Measurements from ENCODE around the gene MYLK. TPM values are rescaled to one million over a fixed set of nuclear protein-coding genes. Genes with fewer than 3 reads are reported as not detected.

MYLK gene
- total RNA-seq, 1 donor from 2014 or later: 26.6 TPM

- H3K9me3 ChIP-seq (ENCODE audit: control insufficient read depth in 3 of 3, low read length in 3 of 3): no peaks in the 10 kb centered on the region
- H3K9ac ChIP-seq (ENCODE audit: low read depth in 1 of 3, low read length in 3 of 3): no peak overlapping the region
- peaks cover 4 to 5% (median 4%) of the 10 kb centered on the region in 3 donors for H3K4me1 ChIP-seq (ENCODE audit: control insufficient read depth in 3 of 3, insufficient read depth in 3 of 3, low read length in 3 of 3)
- no peaks in the 10 kb centered on the region for H3K27me3 ChIP-seq (ENCODE audit: control insufficient read depth in 3 of 3, insufficient read depth in 3 of 3, low read length in 3 of 3)
- no peaks in the 10 kb centered on the region for H3K36me3 ChIP-seq (ENCODE audit: control insufficient read depth in 3 of 3, insufficient read depth in 3 of 3, low read length in 3 of 3)
- H3K27ac ChIP-seq (ENCODE audit: low read depth, low read length): no peak overlapping the region
- H3K4me3 ChIP-seq (ENCODE audit: low read length in 3 of 3): no peak overlapping the region
Measured at GRCh38 chr3:123773681-123774431, 110.3 kb downstream of the MYLK start.

GRCh38 chr3:123769356-123769743 lies 114.8 kb downstream of the MYLK start:
- Histone ChIP-seq H3K27me3 (ENCODE audit: control insufficient read depth in 3 of 3, insufficient read depth in 3 of 3, low read length in 3 of 3) (no peaks in the 10 kb centered on the region), H3K27ac (ENCODE audit: low read depth, low read length) (no peak overlapping the region), H3K9ac (ENCODE audit: low read depth in 1 of 3, low read length in 3 of 3) (no peak overlapping the region), H3K4me1 (ENCODE audit: control insufficient read depth in 3 of 3, insufficient read depth in 3 of 3, low read length in 3 of 3) (no peaks in the 10 kb centered on the region), H3K36me3 (ENCODE audit: control insufficient read depth in 3 of 3, insufficient read depth in 3 of 3, low read length in 3 of 3) (no peaks in the 10 kb centered on the region), H3K9me3 (ENCODE audit: control insufficient read depth in 3 of 3, low read length in 3 of 3) (no peaks in the 10 kb centered on the region), H3K4me3 (ENCODE audit: low read length in 3 of 3) (no peak overlapping the region)

DNA sequence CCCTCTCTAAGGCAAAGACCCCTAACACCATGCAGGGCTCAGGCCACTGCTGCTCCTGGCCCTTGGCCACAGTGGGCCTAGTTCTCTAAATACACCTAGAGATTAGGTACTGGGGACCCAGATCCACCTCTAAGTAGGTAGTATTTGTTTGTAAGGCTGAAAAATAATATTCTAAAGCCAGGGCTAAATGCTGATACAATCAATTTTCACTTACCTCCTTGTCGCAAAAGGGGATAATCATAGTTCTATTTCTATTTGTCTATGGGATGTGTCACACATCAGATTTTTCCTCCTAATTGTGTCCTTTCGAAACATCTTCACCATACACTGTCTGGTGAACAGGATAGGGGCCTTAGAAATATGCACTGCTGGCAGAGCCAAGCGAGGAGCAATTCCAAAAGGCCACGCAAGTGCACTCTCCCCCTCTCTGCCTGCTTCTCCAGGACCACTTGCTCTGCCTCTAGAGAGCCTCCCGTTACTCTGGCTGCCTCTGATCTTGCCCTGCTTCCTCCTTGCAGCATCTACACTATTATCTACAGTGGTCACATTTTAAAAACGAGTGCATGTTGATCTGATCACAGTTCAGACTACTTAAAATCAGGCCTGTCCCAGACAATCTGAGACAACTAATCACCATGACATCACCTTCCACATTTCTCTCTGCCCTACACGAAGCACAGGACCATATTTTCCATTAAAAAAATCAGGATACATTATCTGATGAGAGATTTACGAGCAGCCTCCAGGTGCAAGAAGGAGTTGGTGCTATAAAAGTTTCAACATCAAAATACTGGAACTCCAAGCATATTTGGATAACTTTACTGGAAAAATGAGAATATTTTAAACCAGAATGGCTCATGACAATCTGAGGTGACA lies 115.4 kb downstream of the MYLK start:
- H3K9ac ChIP-seq (ENCODE audit: low read depth in 1 of 3, low read length in 3 of 3): no peak overlapping the region
- H3K27ac ChIP-seq (ENCODE audit: low read depth, low read length): no peak overlapping the region
- H3K27me3 ChIP-seq (ENCODE audit: control insufficient read depth in 3 of 3, insufficient read depth in 3 of 3, low read length in 3 of 3): no peaks in the 10 kb centered on the region
- no peaks in the 10 kb centered on the region for H3K9me3 ChIP-seq (ENCODE audit: control insufficient read depth in 3 of 3, low read length in 3 of 3)
- no peaks in the 10 kb centered on the region for H3K4me1 ChIP-seq (ENCODE audit: control insufficient read depth in 3 of 3, insufficient read depth in 3 of 3, low read length in 3 of 3)
- no peak overlapping the region for H3K4me3 ChIP-seq (ENCODE audit: low read length in 3 of 3)
- H3K36me3 ChIP-seq (ENCODE audit: control insufficient read depth in 3 of 3, insufficient read depth in 3 of 3, low read length in 3 of 3): no peaks in the 10 kb centered on the region

- H3K9me3 ChIP-seq (ENCODE audit: control insufficient read depth in 3 of 3, low read length in 3 of 3): no peaks in the 10 kb centered on the region
- H3K27ac ChIP-seq (ENCODE audit: low read depth, low read length): no peak overlapping the region
- no peak overlapping the region for H3K4me3 ChIP-seq (ENCODE audit: low read length in 3 of 3)
- no peaks in the 10 kb centered on the region for H3K4me1 ChIP-seq (ENCODE audit: control insufficient read depth in 3 of 3, insufficient read depth in 3 of 3, low read length in 3 of 3)
- no peaks in the 10 kb centered on the region for H3K36me3 ChIP-seq (ENCODE audit: control insufficient read depth in 3 of 3, insufficient read depth in 3 of 3, low read length in 3 of 3)
- no peak overlapping the region for H3K9ac ChIP-seq (ENCODE audit: low read depth in 1 of 3, low read length in 3 of 3)
- no peaks in the 10 kb centered on the region for H3K27me3 ChIP-seq (ENCODE audit: control insufficient read depth in 3 of 3, insufficient read depth in 3 of 3, low read length in 3 of 3)
Measured at GRCh38 chr3:123767564-123768292, 116.4 kb downstream of the MYLK start.

DNA sequence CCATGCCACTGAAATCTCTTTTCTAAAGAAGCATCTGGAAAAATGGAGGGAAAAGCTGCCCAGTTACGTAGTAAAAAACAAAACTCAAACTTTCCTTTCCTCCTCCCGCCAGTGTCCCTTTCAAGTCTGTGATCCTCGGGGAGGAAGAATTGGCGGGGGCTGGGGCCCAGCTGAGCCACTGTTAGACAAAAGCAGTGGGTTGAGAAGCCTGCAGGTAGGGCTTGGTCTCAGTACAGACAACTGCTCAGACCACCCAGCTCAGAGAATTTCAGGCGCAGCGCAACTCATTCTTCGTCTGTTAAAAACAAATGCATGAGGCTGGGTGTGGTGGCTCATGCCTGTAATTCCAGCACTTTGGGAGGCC lies 117.1 kb downstream of the MYLK start:
- H3K9me3 ChIP-seq (ENCODE audit: control insufficient read depth in 3 of 3, low read length in 3 of 3): no peaks in the 10 kb centered on the region
- no peak overlapping the region for H3K4me3 ChIP-seq (ENCODE audit: low read length in 3 of 3)
- no peak overlapping the region for H3K9ac ChIP-seq (ENCODE audit: low read depth in 1 of 3, low read length in 3 of 3)
- no peaks in the 10 kb centered on the region for H3K36me3 ChIP-seq (ENCODE audit: control insufficient read depth in 3 of 3, insufficient read depth in 3 of 3, low read length in 3 of 3)
- H3K27ac ChIP-seq (ENCODE audit: low read depth, low read length): no peak overlapping the region
- H3K27me3 ChIP-seq (ENCODE audit: control insufficient read depth in 3 of 3, insufficient read depth in 3 of 3, low read length in 3 of 3): no peaks in the 10 kb centered on the region
- no peaks in the 10 kb centered on the region for H3K4me1 ChIP-seq (ENCODE audit: control insufficient read depth in 3 of 3, insufficient read depth in 3 of 3, low read length in 3 of 3)

DNA sequence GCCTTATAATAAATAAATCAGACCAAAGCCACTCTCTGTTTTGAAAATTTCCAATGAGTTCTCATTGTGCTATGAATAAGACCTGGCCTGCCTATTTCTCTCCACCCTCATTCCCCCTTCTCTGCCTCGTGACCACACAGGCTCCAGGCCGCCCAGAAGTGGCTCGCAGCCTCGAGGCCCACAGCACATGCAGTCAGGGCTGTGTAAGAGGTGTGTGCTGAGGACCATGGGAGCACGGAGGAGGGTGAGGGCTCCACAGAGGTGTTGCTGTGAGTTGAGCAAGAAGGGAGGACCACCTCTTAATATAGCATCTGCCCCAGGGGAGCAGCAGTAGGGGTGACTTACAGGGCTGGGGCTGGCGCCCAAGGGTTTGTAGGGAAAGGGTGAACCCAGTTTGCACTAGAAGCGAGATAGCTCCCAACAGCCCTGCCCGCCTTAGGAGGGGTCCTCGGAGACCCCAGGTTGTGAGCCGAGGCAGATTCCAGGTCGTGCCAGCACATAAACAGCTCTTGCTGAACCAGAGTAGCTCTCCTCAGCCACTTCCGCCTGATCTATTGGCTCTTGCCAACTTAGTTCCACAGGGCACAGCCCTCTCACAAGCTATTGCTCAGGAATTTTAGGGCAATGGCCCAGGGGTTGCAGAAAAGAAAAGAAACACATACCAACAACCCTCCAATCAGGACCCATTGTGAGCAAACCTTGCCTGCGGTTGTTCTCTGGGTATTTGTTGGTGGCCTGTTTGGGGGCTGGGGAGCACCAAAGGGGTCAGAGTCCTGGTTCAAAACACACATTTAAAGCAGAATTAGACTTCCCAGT lies 117.7 kb downstream of the MYLK start:
- no peaks in the 10 kb centered on the region for H3K4me1 ChIP-seq (ENCODE audit: control insufficient read depth in 3 of 3, insufficient read depth in 3 of 3, low read length in 3 of 3)
- H3K27ac ChIP-seq (ENCODE audit: low read depth, low read length): no peak overlapping the region
- no peak overlapping the region for H3K4me3 ChIP-seq (ENCODE audit: low read length in 3 of 3)
- no peaks in the 10 kb centered on the region for H3K27me3 ChIP-seq (ENCODE audit: control insufficient read depth in 3 of 3, insufficient read depth in 3 of 3, low read length in 3 of 3)
- no peak overlapping the region for H3K9ac ChIP-seq (ENCODE audit: low read depth in 1 of 3, low read length in 3 of 3)
- no peaks in the 10 kb centered on the region for H3K9me3 ChIP-seq (ENCODE audit: control insufficient read depth in 3 of 3, low read length in 3 of 3)
- no peaks in the 10 kb centered on the region for H3K36me3 ChIP-seq (ENCODE audit: control insufficient read depth in 3 of 3, insufficient read depth in 3 of 3, low read length in 3 of 3)

- Histone ChIP-seq H3K27me3 (ENCODE audit: control insufficient read depth in 3 of 3, insufficient read depth in 3 of 3, low read length in 3 of 3) (no peaks in the 10 kb centered on the region), H3K27ac (ENCODE audit: low read depth, low read length) (no peak overlapping the region), H3K36me3 (ENCODE audit: control insufficient read depth in 3 of 3, insufficient read depth in 3 of 3, low read length in 3 of 3) (no peaks in the 10 kb centered on the region), H3K4me3 (ENCODE audit: low read length in 3 of 3) (no peak overlapping the region), H3K9ac (ENCODE audit: low read depth in 1 of 3, low read length in 3 of 3) (no peak overlapping the region), H3K9me3 (ENCODE audit: control insufficient read depth in 3 of 3, low read length in 3 of 3) (no peaks in the 10 kb centered on the region), H3K4me1 (ENCODE audit: control insufficient read depth in 3 of 3, insufficient read depth in 3 of 3, low read length in 3 of 3) (no peaks in the 10 kb centered on the region)
Measured at GRCh38 chr3:123765475-123766128, 118.5 kb downstream of the MYLK start.

- H3K4me1 ChIP-seq (ENCODE audit: control insufficient read depth in 3 of 3, insufficient read depth in 3 of 3, low read length in 3 of 3): no peaks in the 10 kb centered on the region
- no peak overlapping the region for H3K9ac ChIP-seq (ENCODE audit: low read depth in 1 of 3, low read length in 3 of 3)
- no peaks in the 10 kb centered on the region for H3K27me3 ChIP-seq (ENCODE audit: control insufficient read depth in 3 of 3, insufficient read depth in 3 of 3, low read length in 3 of 3)
- no peaks in the 10 kb centered on the region for H3K9me3 ChIP-seq (ENCODE audit: control insufficient read depth in 3 of 3, low read length in 3 of 3)
- no peaks in the 10 kb centered on the region for H3K36me3 ChIP-seq (ENCODE audit: control insufficient read depth in 3 of 3, insufficient read depth in 3 of 3, low read length in 3 of 3)
- H3K4me3 ChIP-seq (ENCODE audit: low read length in 3 of 3): no peak overlapping the region
- no peak overlapping the region for H3K27ac ChIP-seq (ENCODE audit: low read depth, low read length)
Measured at GRCh38 chr3:123764647-123765046, 119.5 kb downstream of the MYLK start.

DNA sequence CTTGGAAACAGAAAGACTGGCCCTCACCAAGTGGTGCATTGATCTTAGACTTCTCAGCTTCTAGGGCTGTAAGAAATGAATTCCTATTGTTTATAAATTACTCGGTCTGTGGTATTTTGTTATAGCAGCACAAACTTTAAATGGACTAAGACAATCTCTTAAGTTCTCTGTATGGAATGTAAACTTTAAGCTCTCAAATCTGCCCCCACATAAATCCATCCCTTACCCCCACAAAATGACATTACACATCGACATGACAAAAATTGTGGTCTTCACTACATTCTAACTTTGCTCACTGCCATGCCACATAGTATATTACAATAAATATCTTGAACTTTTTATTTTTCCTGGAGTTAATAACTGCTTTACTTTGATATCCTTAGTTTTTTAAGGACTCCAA lies 121.3 kb downstream of the MYLK start:
- Histone ChIP-seq H3K36me3 (ENCODE audit: control insufficient read depth in 3 of 3, insufficient read depth in 3 of 3, low read length in 3 of 3) (no peaks in the 10 kb centered on the region), H3K9ac (ENCODE audit: low read depth in 1 of 3, low read length in 3 of 3) (no peak overlapping the region), H3K27me3 (ENCODE audit: control insufficient read depth in 3 of 3, insufficient read depth in 3 of 3, low read length in 3 of 3) (peaks cover 0 to 4% (median 0%) of the 10 kb centered on the region in 3 donors), H3K27ac (ENCODE audit: low read depth, low read length) (no peak overlapping the region), H3K9me3 (ENCODE audit: control insufficient read depth in 3 of 3, low read length in 3 of 3) (no peaks in the 10 kb centered on the region), H3K4me3 (ENCODE audit: low read length in 3 of 3) (no peak overlapping the region), H3K4me1 (ENCODE audit: control insufficient read depth in 3 of 3, insufficient read depth in 3 of 3, low read length in 3 of 3) (peaks cover 2 to 5% (median 3%) of the 10 kb centered on the region in 3 donors)

Measured in skeletal muscle tissue (tissue), 4 donors.